ENCODE measurements around the gene TXNL1. TPM values are rescaled to one million over a fixed set of nuclear protein-coding genes. Genes with fewer than 3 reads are reported as not detected.
"Not testable (repeated sequence)": the region's sequence is repeated elsewhere in the genome, so short reads cannot be mapped to it uniquely, and the experiment has no call there.

The TXNL1 gene
- total RNA-seq, 1 donor from 2014 or later, result 77.0 TPM

GRCh38 chr18:56574861-56575260, 63.5 kb downstream of the TXNL1 start:
- H3K4me2 ChIP-seq (ENCODE audit: low read length), result no peak overlapping the region
- H3K4me3 ChIP-seq (ENCODE audit: insufficient read depth, low read depth, low read length), result no peak overlapping the region
- no peaks in the 10 kb centered on the region for H3K79me2 ChIP-seq (ENCODE audit: insufficient read depth, low read length)
- no peak overlapping the region for H3K9ac ChIP-seq (ENCODE audit: low read length)
- DNase-seq (ENCODE audit: low read depth), result no peak
- Mint-ChIP-seq H3K36me3 (ENCODE audit: low read depth, unreplicated experiment) (no peaks in the 10 kb centered on the region), H3K9me3 (ENCODE audit: unreplicated experiment) (no peaks in the 10 kb centered on the region), H3K4me1 (ENCODE audit: low read depth, unreplicated experiment) (peaks cover 4% of the 10 kb centered on the region), H3K27ac (ENCODE audit: unreplicated experiment) (no peak overlapping the region), H3K27me3 (ENCODE audit: low read depth, unreplicated experiment) (no peaks in the 10 kb centered on the region), H3K4me3 (ENCODE audit: unreplicated experiment) (no peak overlapping the region)
- H3K4me1 ChIP-seq (ENCODE audit: insufficient read depth, low read length), result peaks cover 3% of the 10 kb centered on the region
- H3K27me3 ChIP-seq (ENCODE audit: insufficient read depth, low read length), result no peaks in the 10 kb centered on the region
- H4K20me1 ChIP-seq (ENCODE audit: insufficient read depth, low read length), result no peaks in the 10 kb centered on the region
- no peak overlapping the region for H3K27ac ChIP-seq (ENCODE audit: low read depth, low read length)
- TF ChIP-seq EZH2 (IDR thresholded peaks at IDR 0.05; ENCODE audit: insufficient read depth, low read length) (no peak), CTCF (IDR thresholded peaks at IDR 0.05; ENCODE audit: insufficient read depth, low read depth, low read length) (no peak)
- H3K36me3 ChIP-seq (ENCODE audit: insufficient read depth, low read length), result no peaks in the 10 kb centered on the region
- FAIRE-seq, result no peak
- no peaks in the 10 kb centered on the region for H3K9me3 ChIP-seq (ENCODE audit: insufficient read depth, low read depth, low read length)
- no peak overlapping the region for H2AFZ ChIP-seq (ENCODE audit: low read depth, low read length)

GRCh38 chr18:56572267-56572666, 66.1 kb downstream of the TXNL1 start:
- H3K4me1 ChIP-seq (ENCODE audit: insufficient read depth, low read length); H2AFZ ChIP-seq (ENCODE audit: low read depth, low read length); H3K27ac ChIP-seq (ENCODE audit: low read depth, low read length); H3K27ac Mint-ChIP-seq (ENCODE audit: unreplicated experiment); H3K9me3 Mint-ChIP-seq (ENCODE audit: unreplicated experiment); H3K4me3 Mint-ChIP-seq (ENCODE audit: unreplicated experiment); FAIRE-seq; H3K36me3 ChIP-seq (ENCODE audit: insufficient read depth, low read length); H3K9me3 ChIP-seq (ENCODE audit: insufficient read depth, low read depth, low read length); H3K27me3 ChIP-seq (ENCODE audit: insufficient read depth, low read length); DNase-seq (ENCODE audit: low read depth); H3K36me3 Mint-ChIP-seq (ENCODE audit: low read depth, unreplicated experiment); H3K4me2 ChIP-seq (ENCODE audit: low read length); H3K27me3 Mint-ChIP-seq (ENCODE audit: low read depth, unreplicated experiment); H3K4me1 Mint-ChIP-seq (ENCODE audit: low read depth, unreplicated experiment); H4K20me1 ChIP-seq (ENCODE audit: insufficient read depth, low read length); H3K9ac ChIP-seq (ENCODE audit: low read length); H3K79me2 ChIP-seq (ENCODE audit: insufficient read depth, low read length); H3K4me3 ChIP-seq (ENCODE audit: insufficient read depth, low read depth, low read length): not testable (repeated sequence)

- no peaks in the 10 kb centered on the region for H3K27me3 Mint-ChIP-seq (ENCODE audit: low read depth, unreplicated experiment)
- Histone ChIP-seq H3K4me2 (ENCODE audit: low read length) (no peak overlapping the region), H3K9ac (ENCODE audit: low read length) (no peak overlapping the region), H3K27ac (ENCODE audit: low read depth, low read length) (no peak overlapping the region), H3K36me3 (ENCODE audit: insufficient read depth, low read length) (no peaks in the 10 kb centered on the region), H2AFZ (ENCODE audit: low read depth, low read length) (no peak overlapping the region), H3K79me2 (ENCODE audit: insufficient read depth, low read length) (no peaks in the 10 kb centered on the region), H3K27me3 (ENCODE audit: insufficient read depth, low read length) (no peaks in the 10 kb centered on the region), H3K4me3 (ENCODE audit: insufficient read depth, low read depth, low read length) (no peak overlapping the region), H4K20me1 (ENCODE audit: insufficient read depth, low read length) (no peaks in the 10 kb centered on the region), H3K9me3 (ENCODE audit: insufficient read depth, low read depth, low read length) (no peaks in the 10 kb centered on the region), H3K4me1 (ENCODE audit: insufficient read depth, low read length) (no peaks in the 10 kb centered on the region)
- DNase-seq (ENCODE audit: low read depth) (no peak), FAIRE-seq (no peak)
- TF ChIP-seq CTCF (IDR thresholded peaks at IDR 0.05; ENCODE audit: insufficient read depth, low read depth, low read length), result no peak
- TF ChIP-seq EZH2 (IDR thresholded peaks at IDR 0.05; ENCODE audit: insufficient read depth, low read length), result no peak
- no peaks in the 10 kb centered on the region for H3K9me3 Mint-ChIP-seq (ENCODE audit: unreplicated experiment)
- no peak overlapping the region for H3K4me3 Mint-ChIP-seq (ENCODE audit: unreplicated experiment)
- H3K27ac Mint-ChIP-seq (ENCODE audit: unreplicated experiment), result no peak overlapping the region
- no peaks in the 10 kb centered on the region for H3K36me3 Mint-ChIP-seq (ENCODE audit: low read depth, unreplicated experiment)
- H3K4me1 Mint-ChIP-seq (ENCODE audit: low read depth, unreplicated experiment), result peaks cover 2% of the 10 kb centered on the region
Observed at GRCh38 chr18:56570978-56571377, 67.4 kb downstream of the TXNL1 start.

Measured in astrocyte (in vitro differentiated cells and primary cell).